Caco-2 (cell line): ENCODE data around the gene NTRK1. TPM values are rescaled to one million over a fixed set of nuclear protein-coding genes. Genes with fewer than 3 reads are reported as not detected.
A peak's percentile ranks its signal among the peaks of the same experiment; 100 is the strongest.

ENCODE experiments used
- BruUV-seq: library from RNA; stranded (reverse); fragments of 400-500 nt; replicated peaks from 2 replicates; lab custom pipeline; 2021; lab: Mats Ljungman, UMichigan
- CTCF ChIA-PET: fragments of 300-600 bp; sonication (Branson Sonifier 250); formaldehyde crosslinking; loops from one replicate; lab custom pipeline; 2022; ENCODE audit warnings: antibody characterized with exemption; lab: Charles Lee
- POLR2A ChIA-PET: fragments of 300-600 bp; sonication (Branson Sonifier 250); formaldehyde crosslinking; loops from one replicate; lab custom pipeline; 2022; ENCODE audit warnings: antibody characterized with exemption; lab: Charles Lee
- DNase-seq, 2 experiments: peaks; one replicate each; pipeline versions ENCODE4 v3.0.0 to v3.0.0-alpha.2; 2020 to 2022
- H3K27me3 ChIP-seq: replicated peaks from 2 replicates; pipeline ENCODE4 v1.6.0; 2011; ENCODE audit warnings: low read length; ENCODE audit not compliant: control insufficient read depth, insufficient read depth
- H3K36me3 ChIP-seq: 2 replicates; pipeline ENCODE4 v1.5.1; 2011; ENCODE audit warnings: low read length; ENCODE audit not compliant: control insufficient read depth, insufficient read depth
- H3K4me1 ChIP-seq: fragments of 250-450 bp; sonication (Bioruptor Pico); 2 replicates; pipeline ENCODE4 v1.5.1; 2020; ENCODE audit warnings: mild to moderate bottlenecking
- H3K4me3 ChIP-seq: 2 replicates; pipeline ENCODE4 v1.5.1; 2011; ENCODE audit warnings: low read depth, mild to moderate bottlenecking, control low read depth, low read length
- H3K9me3 ChIP-seq: fragments of 250-450 bp; sonication (Bioruptor Pico); 2 replicates; pipeline ENCODE4 v1.5.1; 2020; ENCODE audit warnings: mild to moderate bottlenecking, moderate library complexity
- H3K27ac Mint-ChIP-seq: one replicate; pipeline ENCODE4 v1.8.0; 2022; ENCODE audit warnings: mixed read lengths; ENCODE audit not compliant: unreplicated experiment
- H3K27me3 Mint-ChIP-seq: one replicate; pipeline ENCODE4 v1.8.0; 2022; ENCODE audit warnings: mixed read lengths; ENCODE audit not compliant: insufficient read depth, unreplicated experiment
- H3K36me3 Mint-ChIP-seq: one replicate; pipeline ENCODE4 v1.8.0; 2022; ENCODE audit warnings: mild to moderate bottlenecking, mixed read lengths; ENCODE audit not compliant: insufficient read depth, unreplicated experiment
- H3K4me1 Mint-ChIP-seq: one replicate; pipeline ENCODE4 v1.8.0; 2022; ENCODE audit warnings: low read depth, mixed read lengths; ENCODE audit not compliant: unreplicated experiment
- H3K4me3 Mint-ChIP-seq: one replicate; pipeline ENCODE4 v1.8.0; 2022; ENCODE audit warnings: mild to moderate bottlenecking, moderate library complexity, mixed read lengths; ENCODE audit not compliant: unreplicated experiment
- H3K9me3 Mint-ChIP-seq: one replicate; pipeline ENCODE4 v1.8.0; 2022; ENCODE audit warnings: mixed read lengths; ENCODE audit not compliant: unreplicated experiment
- CTCF ChIP-seq, 2 experiments: fragments of 200-600 bp in 1 of 2; IDR thresholded peaks; 1 replicate in 1 of 2; 2 replicates in 1 of 2; pipeline versions ENCODE4 v1.5.1 to v1.8.0; 2011 to 2022; ENCODE audit warnings: antibody characterized with exemption in 1 of 2, control low read depth in 1 of 2, inconsistent platforms in 1 of 2, low read depth in 1 of 2, low read length in 1 of 2, mild to moderate bottlenecking in 1 of 2, moderate library complexity in 1 of 2; ENCODE audit not compliant: insufficient read depth in 1 of 2, severe bottlenecking in 1 of 2, unreplicated experiment in 1 of 2
- intact Hi-C: fragments of 100-400 bp; cut with micrococcal nuclease; formaldehyde crosslinking; loops from one replicate; pipeline ENCODE4 v1.10.0; 2022; ENCODE audit not compliant: unreplicated experiment
- total RNA-seq: library from RNA; stranded (reverse); gene quantifications from 2 replicates; pipeline ENCODE4 v1.2.3, GENCODE V29; 2022

NTRK1 gene
- total RNA-seq, 1 experiment from 2014 or later, result not detected

GRCh38 chr1:156894711-156895454 lies 34.2 kb downstream of the NTRK1 start:
- Histone ChIP-seq H3K36me3 (no peaks in the 10 kb centered on the region), H3K4me3 (no peak overlapping the region), H3K4me1 (peaks cover 42% of the 10 kb centered on the region), H3K9me3 (no peaks in the 10 kb centered on the region), H3K27me3 (no peaks in the 10 kb centered on the region)
- ChIA-PET CTCF (interaction anchor here (0.5 to 1.0 kb wide), 3 partner anchors 29 to 35 kb away, joined by 3 to 4 read pairs (median 3); no protein-coding TSS in a partner anchor), POLR2A (no interaction called here)
- intact Hi-C loops, result no loop called here
- no peak overlapping the region for H3K4me3 Mint-ChIP-seq
- no peaks in the 10 kb centered on the region for H3K36me3 Mint-ChIP-seq
- peaks cover 33% of the 10 kb centered on the region for H3K4me1 Mint-ChIP-seq
- BruUV-seq, result no TSS peak
- no peaks in the 10 kb centered on the region for H3K9me3 Mint-ChIP-seq
- TF ChIP-seq CTCF (IDR thresholded peaks at IDR 0.05; ENCODE audit: insufficient read depth in 1 of 2, low read depth in 1 of 2, low read length in 1 of 2, severe bottlenecking in 1 of 2, unreplicated experiment in 1 of 2), result no peak
- peak overlapping the region; percentile 69 for H3K27ac Mint-ChIP-seq
- no peak for DNase-seq
- peaks cover 4% of the 10 kb centered on the region for H3K27me3 Mint-ChIP-seq

DNA sequence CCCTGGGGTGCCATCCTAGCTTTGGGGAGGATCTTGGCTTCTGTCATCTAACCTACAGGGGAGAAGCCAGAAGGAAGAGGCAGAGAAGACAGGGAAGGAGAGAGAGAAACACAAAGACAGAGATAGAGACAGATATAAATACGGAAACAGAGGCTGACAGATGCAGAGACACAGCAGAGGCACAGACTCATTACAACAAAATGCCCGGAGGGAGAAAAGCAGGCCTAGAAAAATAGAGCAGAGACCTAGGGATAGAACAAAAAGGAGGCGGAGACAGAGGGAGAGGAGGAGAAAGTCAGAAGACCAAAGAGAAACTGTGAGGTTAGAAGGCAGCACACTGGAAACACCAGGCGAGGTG lies 34.8 kb downstream of the NTRK1 start:
- TF ChIP-seq CTCF (IDR thresholded peaks at IDR 0.05; ENCODE audit: insufficient read depth in 1 of 2, low read depth in 1 of 2, low read length in 1 of 2, severe bottlenecking in 1 of 2, unreplicated experiment in 1 of 2), result no peak
- intact Hi-C loops, result no loop called here
- Histone ChIP-seq H3K4me3 (no peak overlapping the region), H3K4me1 (peaks cover 42% of the 10 kb centered on the region), H3K27me3 (no peaks in the 10 kb centered on the region), H3K36me3 (no peaks in the 10 kb centered on the region), H3K9me3 (no peaks in the 10 kb centered on the region)
- ChIA-PET CTCF (interaction anchor here (0.5 to 1.0 kb wide), 2 partner anchors 28 to 35 kb away, joined by 3 to 4 read pairs; no protein-coding TSS in a partner anchor), POLR2A (no interaction called here)
- Mint-ChIP-seq H3K27ac (peak overlapping the region; percentile 69), H3K36me3 (no peaks in the 10 kb centered on the region), H3K4me3 (no peak overlapping the region), H3K9me3 (no peaks in the 10 kb centered on the region), H3K4me1 (peaks cover 33% of the 10 kb centered on the region), H3K27me3 (peaks cover 4% of the 10 kb centered on the region)
- no peak for DNase-seq
- BruUV-seq, result no TSS peak

DNA sequence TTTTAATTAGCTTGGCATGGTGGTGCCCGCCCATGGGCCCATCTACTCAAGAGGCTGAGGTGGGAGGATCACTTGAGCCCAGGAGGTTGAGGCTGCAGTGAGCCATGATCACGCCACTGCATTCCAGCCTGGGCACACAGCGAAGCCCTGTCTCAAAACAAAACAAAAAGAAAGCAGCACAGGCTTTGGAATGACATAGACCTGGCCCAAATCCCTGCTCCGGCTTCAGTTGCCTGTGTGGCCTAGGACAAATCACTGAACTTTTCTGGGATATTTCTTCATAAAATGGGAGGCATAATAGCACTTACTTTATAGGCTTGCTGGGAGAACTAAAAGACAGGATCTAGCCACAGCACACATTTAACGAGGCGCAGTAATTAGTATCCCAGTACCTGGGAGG lies 35.3 kb downstream of the NTRK1 start:
- Mint-ChIP-seq H3K27me3 (peaks cover 4% of the 10 kb centered on the region), H3K4me1 (peaks cover 33% of the 10 kb centered on the region), H3K36me3 (no peaks in the 10 kb centered on the region), H3K4me3 (no peak overlapping the region), H3K9me3 (no peaks in the 10 kb centered on the region), H3K27ac (peak overlapping the region; percentile 69)
- POLR2A ChIA-PET, result no interaction called here
- no TSS peak for BruUV-seq
- CTCF ChIA-PET, result interaction anchor here (0.5 to 1.3 kb wide), 2 partner anchors 28 to 32 kb away, joined by 4 to 7 read pairs; no protein-coding TSS in a partner anchor
- no peaks in the 10 kb centered on the region for H3K36me3 ChIP-seq
- H3K4me1 ChIP-seq, result peaks cover 42% of the 10 kb centered on the region
- no peak overlapping the region for H3K4me3 ChIP-seq
- intact Hi-C loops, result no loop called here
- no peak for TF ChIP-seq CTCF (IDR thresholded peaks at IDR 0.05; ENCODE audit: insufficient read depth in 1 of 2, low read depth in 1 of 2, low read length in 1 of 2, severe bottlenecking in 1 of 2, unreplicated experiment in 1 of 2)
- no peaks in the 10 kb centered on the region for H3K27me3 ChIP-seq
- H3K9me3 ChIP-seq, result no peaks in the 10 kb centered on the region
- no peak for DNase-seq
